Endometrial microvascular endothelial cells (primary cell): ENCODE results near the gene MAJIN. TPM values are rescaled to one million over a fixed set of nuclear protein-coding genes. Genes with fewer than 3 reads are reported as not detected.

ENCODE experiments used
- total RNA-seq: library from RNA; depleted of rRNA; stranded (reverse); fragments of >200 nt; gene quantifications from one replicate; pipeline ENCODE4 v1.2.3, GENCODE V29; 2015; ENCODE audit errors: inconsistent ontology term

The MAJIN gene
- total RNA-seq, 1 donor from 2014 or later = not detected

Other genes with a start within 250 kb of the MAJIN start
- not detected for gene NRXN2, start 248.9 kb downstream of the MAJIN start, total RNA-seq
- 1.3 TPM for gene RASGRP2, start 228.0 kb downstream of the MAJIN start, total RNA-seq
- gene PYGM, start 212.1 kb downstream of the MAJIN start, total RNA-seq = not detected
- 167 TPM for gene SF1, start 193.6 kb downstream of the MAJIN start, total RNA-seq
- 42.8 TPM for gene MAP4K2, start 168.9 kb downstream of the MAJIN start, total RNA-seq
- gene MEN1, start 161.6 kb downstream of the MAJIN start, total RNA-seq = 34.0 TPM
- 0.19 TPM for gene CDC42BPG, start 127.5 kb downstream of the MAJIN start, total RNA-seq
- gene EHD1, start 93.5 kb downstream of the MAJIN start, total RNA-seq = 202 TPM
- 26.2 TPM for gene ATG2A, start 54.9 kb downstream of the MAJIN start, total RNA-seq
- gene PPP2R5B, start 47.4 kb downstream of the MAJIN start, total RNA-seq = 26.5 TPM
- gene GPHA2, start 36.2 kb downstream of the MAJIN start, total RNA-seq = not detected
- gene BATF2, start 24.9 kb upstream of the MAJIN start, total RNA-seq = 2.8 TPM
- gene ARL2, start 42.1 kb upstream of the MAJIN start, total RNA-seq = 92.0 TPM
- 17.7 TPM for gene SNX15, start 55.3 kb upstream of the MAJIN start, total RNA-seq
- gene SAC3D1, start 69.1 kb upstream of the MAJIN start, total RNA-seq = 17.8 TPM
- gene NAALADL1, start 86.4 kb upstream of the MAJIN start, total RNA-seq = 13.3 TPM
- 38.7 TPM for gene CDCA5, start 111.9 kb upstream of the MAJIN start, total RNA-seq
- 33.8 TPM for gene ZFPL1, start 112.1 kb upstream of the MAJIN start, total RNA-seq
- 219 TPM for gene VPS51, start 124.1 kb upstream of the MAJIN start, total RNA-seq
- gene TM7SF2, start 139.8 kb upstream of the MAJIN start, total RNA-seq = 16.6 TPM
- 16.1 TPM for gene ZNHIT2, start 145.6 kb upstream of the MAJIN start, total RNA-seq
- gene FAU, start 150.0 kb upstream of the MAJIN start, total RNA-seq = 393 TPM
- gene MRPL49, start 150.2 kb upstream of the MAJIN start, total RNA-seq = 56.2 TPM
- gene SYVN1, start 162.4 kb upstream of the MAJIN start, total RNA-seq = 33.2 TPM
- not detected for gene SPDYC, start 198.1 kb upstream of the MAJIN start, total RNA-seq
- gene CAPN1, start 209.8 kb upstream of the MAJIN start, total RNA-seq = 159 TPM